Kidney capillary endothelial cell (primary cell): ENCODE measurements around the gene BRD2.

ENCODE experiments used
- DNase-seq: peaks from one replicate; pipeline ENCODE4 v3.0.0-alpha.2; 2018; ENCODE audit warnings: low spot score

The BRD2 gene

GRCh38 chr6:32993363-32993973 is 25.1 kb downstream of the BRD2 start:
- DNase-seq: no peak

GRCh38 chr6:32995448-32995847 is 27.1 kb downstream of the BRD2 start:
- DNase-seq: no peak

GRCh38 chr6:33000055-33000454 is 31.7 kb downstream of the BRD2 start:
- DNase-seq: no peak

GRCh38 chr6:33001685-33002084 is 33.3 kb downstream of the BRD2 start:
- DNase-seq: no peak

GRCh38 chr6:33004940-33005339 is 36.5 kb downstream of the BRD2 start:
- DNase-seq: no peak

- DNase-seq: no peak
Measured at GRCh38 chr6:33007831-33008400, 39.5 kb downstream of the BRD2 start.

- DNase-seq: no peak
Measured at GRCh38 chr6:33008944-33009861, 40.8 kb downstream of the BRD2 start, which contains the start of gene HLA-DOA. HLA-DOA (minus strand) TSS chr6:33009591.

GRCh38 chr6:33010356-33010755 is 42.0 kb downstream of the BRD2 start:
- DNase-seq: no peak

GRCh38 chr6:33013608-33014007 is 45.2 kb downstream of the BRD2 start:
- no peak for DNase-seq

GRCh38 chr6:33014841-33015634 is 46.6 kb downstream of the BRD2 start:
- peak; percentile 77 for DNase-seq

- DNase-seq: no peak
Measured at GRCh38 chr6:33015798-33016197, 47.4 kb downstream of the BRD2 start.

GRCh38 chr6:33017018-33017417 is 48.6 kb downstream of the BRD2 start:
- no peak for DNase-seq

GRCh38 chr6:33017694-33018353 is 49.4 kb downstream of the BRD2 start:
- no peak for DNase-seq

GRCh38 chr6:33018418-33018817 is 50.0 kb downstream of the BRD2 start:
- no peak for DNase-seq

- no peak for DNase-seq
Measured at GRCh38 chr6:33018904-33019303, 50.5 kb downstream of the BRD2 start.

- no peak for DNase-seq
Measured at GRCh38 chr6:33019372-33019771, 51.0 kb downstream of the BRD2 start.

GRCh38 chr6:33021917-33022316 is 53.5 kb downstream of the BRD2 start:
- DNase-seq: no peak

- no peak for DNase-seq
Measured at GRCh38 chr6:33023536-33023935, 55.1 kb downstream of the BRD2 start.

- no peak for DNase-seq
Measured at GRCh38 chr6:33024521-33024920, 56.1 kb downstream of the BRD2 start.

- no peak for DNase-seq
Measured at GRCh38 chr6:33028220-33028849, 59.9 kb downstream of the BRD2 start.
